Breast epithelium (tissue), 4 donors: ENCODE measurements around the gene WNT6. TPM values are rescaled to one million over a fixed set of nuclear protein-coding genes. Genes with fewer than 3 reads are reported as not detected.
A peak's percentile ranks its signal among the peaks of the same experiment; 100 is the strongest.

Experiments
- DNase-seq, 2 donors: peaks; one replicate each; pipeline ENCODE4 v3.0.0-alpha.2; 2019; ENCODE audit warnings: low spot score in 2 of 2
- H3K27ac ChIP-seq, 2 donors: fragments of 200-600 bp; sonication (generic) in 1 of 2; one replicate each; pipeline ENCODE4 v1.5.1; 2016 to 2019; ENCODE audit warnings: mild to moderate bottlenecking in 1 of 2
- H3K27me3 ChIP-seq, 2 donors: fragments of 200-600 bp; sonication (generic) in 1 of 2; one replicate each; pipeline versions ENCODE4 v1.5.1 to v1.6.0; 2017 to 2019; ENCODE audit warnings: control low read depth in 1 of 2, mild to moderate bottlenecking in 1 of 2
- H3K36me3 ChIP-seq: fragments of 200-600 bp; one replicate; pipeline ENCODE4 v1.5.1; 2019
- H3K4me1 ChIP-seq, 2 donors: fragments of 200-600 bp; sonication (generic); one replicate each; pipeline ENCODE4 v1.5.1; 2016 to 2019; ENCODE audit warnings: control low read depth in 1 of 2
- H3K4me3 ChIP-seq, 3 donors: fragments of 200-600 bp; sonication (generic); 1 replicate in 2 of 3; 2 replicates in 1 of 3; pipeline ENCODE4 v1.5.1; 2016 to 2019; ENCODE audit warnings: mild to moderate bottlenecking in 3 of 3, moderate library complexity in 2 of 3
- H3K9me3 ChIP-seq, 2 donors: fragments of 200-600 bp; sonication (generic) in 1 of 2; one replicate each; pipeline ENCODE4 v1.5.1; 2016 to 2019; ENCODE audit warnings: control low read depth in 1 of 2
- POLR2A ChIP-seq: fragments of 450-650 bp; IDR thresholded peaks from one replicate; pipeline ENCODE4 v1.6.1; 2016; ENCODE audit warnings: antibody characterized with exemption, mild to moderate bottlenecking, moderate library complexity
- POLR2AphosphoS5 ChIP-seq, 3 donors: sonication (generic); formaldehyde crosslinking; IDR thresholded peaks; one replicate each; pipeline ENCODE4 v1.6.1; 2017; ENCODE audit warnings: antibody characterized with exemption in 3 of 3
- intact Hi-C: fragments of 100-400 bp; cut with DNase I; formaldehyde crosslinking; loops from one replicate; pipeline ENCODE4 v1.15.1; 2023; ENCODE audit warnings: low total_unique reads
- total RNA-seq, 3 donors: library from RNA; depleted of rRNA; stranded (reverse); fragments of >200 nt; gene quantifications; one replicate each; pipeline ENCODE4 v1.1.0, GENCODE V29; 2016
- TF ChIP-seq, protein P1 (sequence below), 3 donors: fragments of 450-650 bp; IDR thresholded peaks; one replicate each; pipeline ENCODE4 v1.5.1; 2016 to 2017; ENCODE audit warnings: antibody characterized with exemption in 3 of 3, mild to moderate bottlenecking in 3 of 3, moderate library complexity in 3 of 3

Gene WNT6
- total RNA-seq, 3 donors from 2014 or later = 0.48 to 3.3 (median 1.3) TPM

DNA sequence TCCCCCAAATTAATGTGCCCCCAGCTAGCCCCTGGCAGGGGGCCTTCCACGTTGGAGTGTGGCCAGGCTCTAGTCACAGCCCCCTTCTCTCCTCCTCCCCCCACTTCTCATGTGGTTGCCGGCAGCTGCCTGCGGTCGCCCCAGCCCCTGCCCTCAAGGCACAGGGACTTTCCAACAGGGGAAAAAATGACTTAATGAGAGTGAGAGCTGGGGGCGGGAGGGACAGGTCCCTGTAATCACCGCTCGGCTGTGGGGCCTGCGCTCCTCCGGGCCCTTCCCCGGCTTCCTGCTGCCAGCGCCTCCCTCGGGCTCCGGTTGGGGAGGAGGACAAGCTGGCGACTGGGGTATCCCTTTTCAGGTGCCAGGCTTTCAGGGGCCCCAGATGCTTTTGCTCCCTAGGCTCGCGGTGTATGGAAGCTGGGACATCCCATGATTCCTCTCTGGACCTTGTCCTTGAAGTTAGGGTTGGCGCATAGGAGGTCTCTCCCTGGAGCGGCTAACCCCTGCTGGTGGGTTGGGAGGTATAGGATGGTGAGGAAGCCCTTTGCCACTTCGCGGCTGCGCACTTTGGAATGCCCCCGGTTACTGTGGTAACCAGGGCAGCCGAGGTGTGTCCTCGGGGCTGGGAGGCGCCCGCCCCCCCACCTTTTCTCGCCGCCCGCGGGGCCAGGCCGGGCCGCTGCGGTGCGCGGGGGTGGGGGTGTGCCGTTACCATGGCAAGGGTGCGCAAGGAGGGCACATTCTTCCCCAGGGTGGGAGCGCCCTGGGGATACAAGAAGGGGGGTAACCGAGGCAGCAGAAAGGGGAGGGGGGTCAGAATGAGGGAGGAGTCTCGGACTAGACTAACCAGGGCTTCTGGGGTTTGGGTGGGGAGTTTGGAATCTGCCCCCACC is 37.1 kb downstream of the WNT6 start:
- no peaks in the 10 kb centered on the region for H3K36me3 ChIP-seq
- no peak overlapping the region for H3K27ac ChIP-seq
- H3K9me3 ChIP-seq = no peaks in the 10 kb centered on the region
- intact Hi-C loops = no loop called here
- H3K4me3 ChIP-seq = peak overlapping the region in 2 of 3 donors; percentile 22 to 56
- no peak for TF ChIP-seq POLR2AphosphoS5 (IDR thresholded peaks at IDR 0.05)
- TF ChIP-seq, protein P1, sequence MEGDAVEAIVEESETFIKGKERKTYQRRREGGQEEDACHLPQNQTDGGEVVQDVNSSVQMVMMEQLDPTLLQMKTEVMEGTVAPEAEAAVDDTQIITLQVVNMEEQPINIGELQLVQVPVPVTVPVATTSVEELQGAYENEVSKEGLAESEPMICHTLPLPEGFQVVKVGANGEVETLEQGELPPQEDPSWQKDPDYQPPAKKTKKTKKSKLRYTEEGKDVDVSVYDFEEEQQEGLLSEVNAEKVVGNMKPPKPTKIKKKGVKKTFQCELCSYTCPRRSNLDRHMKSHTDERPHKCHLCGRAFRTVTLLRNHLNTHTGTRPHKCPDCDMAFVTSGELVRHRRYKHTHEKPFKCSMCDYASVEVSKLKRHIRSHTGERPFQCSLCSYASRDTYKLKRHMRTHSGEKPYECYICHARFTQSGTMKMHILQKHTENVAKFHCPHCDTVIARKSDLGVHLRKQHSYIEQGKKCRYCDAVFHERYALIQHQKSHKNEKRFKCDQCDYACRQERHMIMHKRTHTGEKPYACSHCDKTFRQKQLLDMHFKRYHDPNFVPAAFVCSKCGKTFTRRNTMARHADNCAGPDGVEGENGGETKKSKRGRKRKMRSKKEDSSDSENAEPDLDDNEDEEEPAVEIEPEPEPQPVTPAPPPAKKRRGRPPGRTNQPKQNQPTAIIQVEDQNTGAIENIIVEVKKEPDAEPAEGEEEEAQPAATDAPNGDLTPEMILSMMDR (IDR thresholded peaks at IDR 0.05) = no peak
- no peak for DNase-seq
- peaks cover 4 to 66% of the 10 kb centered on the region in 2 donors for H3K27me3 ChIP-seq
- H3K4me1 ChIP-seq = peaks cover 0 to 11% of the 10 kb centered on the region in 2 donors

DNA sequence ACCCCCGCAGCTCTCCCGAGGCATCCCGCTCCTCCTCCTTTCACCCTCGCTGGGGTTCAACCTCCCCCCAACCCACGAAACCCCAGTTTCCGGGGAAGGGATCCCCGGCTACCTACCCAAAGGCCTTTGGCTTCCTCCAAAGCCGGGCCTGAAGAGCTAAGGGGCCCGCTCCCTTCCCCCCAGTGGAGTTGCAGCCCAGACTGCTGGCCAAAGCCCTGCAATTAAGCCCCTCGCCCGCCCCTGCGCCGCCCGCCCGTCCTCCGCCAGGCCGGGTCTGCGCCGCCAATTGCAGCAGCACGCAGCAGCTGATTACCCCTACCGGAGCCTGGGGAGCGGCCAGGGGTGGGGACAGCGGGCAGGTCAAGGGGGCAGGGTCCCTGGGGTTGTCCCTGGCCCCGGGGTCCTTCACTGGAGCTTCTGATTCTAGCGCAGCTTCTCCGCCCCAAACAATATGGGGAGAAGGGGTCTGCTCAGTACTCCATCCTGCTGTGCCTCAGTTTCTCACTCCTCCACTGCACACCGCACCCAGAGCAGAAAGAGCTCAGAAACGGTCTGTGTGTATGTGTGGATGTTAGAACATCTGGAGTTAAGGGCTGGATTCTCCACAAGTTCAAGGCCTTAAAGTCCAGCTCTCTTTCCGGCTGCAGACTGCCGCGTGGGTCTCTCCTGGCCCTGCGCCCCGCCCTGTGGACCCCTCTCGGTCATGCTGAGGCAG is 37.9 kb downstream of the WNT6 start:
- H3K4me1 ChIP-seq = peaks cover 0 to 11% of the 10 kb centered on the region in 2 donors
- no peak overlapping the region for H3K27ac ChIP-seq
- peaks cover 4 to 66% of the 10 kb centered on the region in 2 donors for H3K27me3 ChIP-seq
- no peak for DNase-seq
- TF ChIP-seq, protein P1 (IDR thresholded peaks at IDR 0.05) = no peak
- TF ChIP-seq POLR2A = no peak
- TF ChIP-seq POLR2AphosphoS5 (IDR thresholded peaks at IDR 0.05) = no peak
- intact Hi-C loops = no loop called here
- H3K4me3 ChIP-seq = peak overlapping the region in 2 of 3 donors; percentile 22 to 56
- no peaks in the 10 kb centered on the region for H3K36me3 ChIP-seq
- H3K9me3 ChIP-seq = no peaks in the 10 kb centered on the region

DNA sequence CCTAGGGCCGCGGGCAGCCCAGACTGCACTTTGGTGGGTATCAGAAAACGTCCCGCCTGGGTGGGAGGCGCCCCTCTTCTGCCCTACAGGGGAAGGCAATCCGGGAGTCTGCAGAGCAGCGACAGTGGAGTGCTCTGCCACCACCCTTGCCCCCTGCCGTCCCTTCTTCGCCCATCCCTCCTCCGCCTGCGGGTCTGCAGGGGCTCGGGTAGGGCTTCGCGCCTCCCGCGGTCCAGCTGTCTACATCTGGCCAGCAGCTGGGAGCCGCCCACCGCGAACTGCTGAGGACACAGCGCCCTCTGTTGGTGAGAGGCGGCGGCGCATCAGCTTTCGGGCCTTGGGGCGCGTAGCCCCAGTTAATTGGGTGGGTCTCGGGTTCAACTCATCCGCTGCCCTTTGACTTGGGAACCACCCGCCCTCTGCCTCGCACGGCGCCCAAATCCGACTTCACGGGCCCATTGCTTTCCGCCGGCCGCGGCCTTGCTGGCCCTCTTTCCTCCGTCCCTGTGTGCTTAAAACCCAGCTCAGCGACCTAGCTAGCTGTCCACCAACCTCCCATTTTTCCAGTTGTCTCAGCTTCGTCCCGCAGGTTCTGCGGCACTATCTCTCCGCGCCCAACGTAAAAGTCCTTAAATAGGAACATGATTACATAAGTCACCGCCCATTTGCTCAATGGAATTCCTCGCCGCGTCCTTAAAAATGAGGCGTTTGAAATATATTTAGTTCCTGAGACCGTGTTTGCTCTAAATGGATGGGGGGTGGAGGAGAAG is 38.7 kb downstream of the WNT6 start:
- Histone ChIP-seq H3K36me3 (no peaks in the 10 kb centered on the region), H3K9me3 (no peaks in the 10 kb centered on the region), H3K27me3 (peaks cover 4 to 65% of the 10 kb centered on the region in 2 donors), H3K4me3 (peak overlapping the region in 1 of 3 donors; percentile 38), H3K4me1 (peaks cover 0 to 11% of the 10 kb centered on the region in 2 donors), H3K27ac (no peak overlapping the region)
- no peak for TF ChIP-seq POLR2AphosphoS5 (IDR thresholded peaks at IDR 0.05)
- TF ChIP-seq, protein P1 (IDR thresholded peaks at IDR 0.05) = peak; percentile 89 to 94 (median 91)
- TF ChIP-seq POLR2A = no peak
- intact Hi-C loops = no loop called here
- no peak for DNase-seq

DNA sequence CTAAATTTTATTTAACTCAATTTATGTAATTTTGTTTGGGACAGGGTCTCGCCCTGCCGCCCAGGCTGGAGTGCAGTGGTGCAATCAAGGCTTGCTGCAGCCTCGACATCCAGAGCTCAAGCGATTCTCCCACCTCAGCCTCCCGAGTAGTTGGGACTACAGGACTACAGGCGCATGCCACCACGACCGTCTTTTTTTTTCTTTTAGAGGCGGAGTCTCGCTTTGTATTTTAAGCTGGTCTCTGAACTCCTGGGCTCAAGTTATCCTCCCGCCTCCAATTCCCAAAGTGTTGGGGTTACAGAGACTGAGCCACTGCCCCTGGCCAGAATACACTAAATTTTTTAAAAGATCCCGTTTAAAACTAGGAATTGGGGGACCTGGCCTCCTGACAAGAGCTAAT is 39.5 kb downstream of the WNT6 start:
- intact Hi-C loops = no loop called here
- no peaks in the 10 kb centered on the region for H3K36me3 ChIP-seq
- no peak overlapping the region for H3K27ac ChIP-seq
- no peak overlapping the region for H3K4me3 ChIP-seq
- H3K9me3 ChIP-seq = no peaks in the 10 kb centered on the region
- H3K4me1 ChIP-seq = peaks cover 0 to 11% of the 10 kb centered on the region in 2 donors
- TF ChIP-seq POLR2AphosphoS5 (IDR thresholded peaks at IDR 0.05) = no peak
- TF ChIP-seq, protein P1 (IDR thresholded peaks at IDR 0.05) = no peak
- no peak for TF ChIP-seq POLR2A
- peaks cover 4 to 60% of the 10 kb centered on the region in 2 donors for H3K27me3 ChIP-seq
- DNase-seq = no peak
